Colon (tissue), 2 donors: ENCODE results near the gene FBXO7.

Source experiments
- FAIRE-seq: peaks from 2 replicates; lab custom pipeline; 2012; peaks lifted over from hg19 to GRCh38; lab: Jason Lieb, UNC
- donor health status: control.
- donor health status: control.

FBXO7 gene

GRCh38 chr22:32490279-32490678 lies 15.7 kb downstream of the FBXO7 start:
- no peak for FAIRE-seq

GRCh38 chr22:32492111-32492510 lies 17.5 kb downstream of the FBXO7 start:
- no peak for FAIRE-seq

GRCh38 chr22:32493551-32493950 lies 18.9 kb downstream of the FBXO7 start:
- no peak for FAIRE-seq

GRCh38 chr22:32494971-32495370 lies 20.4 kb downstream of the FBXO7 start:
- FAIRE-seq, result no peak

GRCh38 chr22:32499666-32500065 lies 25.1 kb downstream of the FBXO7 start:
- no peak for FAIRE-seq

GRCh38 chr22:32501836-32502752 lies 27.5 kb downstream of the FBXO7 start:
- no peak for FAIRE-seq

GRCh38 chr22:32509045-32509444 lies 34.4 kb downstream of the FBXO7 start:
- FAIRE-seq, result no peak

GRCh38 chr22:32511274-32511673 lies 36.7 kb downstream of the FBXO7 start:
- FAIRE-seq, result no peak

GRCh38 chr22:32511776-32512175 lies 37.2 kb downstream of the FBXO7 start:
- no peak for FAIRE-seq

GRCh38 chr22:32512267-32512982 lies 37.8 kb downstream of the FBXO7 start:
- no peak for FAIRE-seq

GRCh38 chr22:32515084-32515483 lies 40.5 kb downstream of the FBXO7 start:
- FAIRE-seq, result no peak

- FAIRE-seq, result no peak
Observed at GRCh38 chr22:32517488-32517887, 42.9 kb downstream of the FBXO7 start.

GRCh38 chr22:32517921-32518320 lies 43.3 kb downstream of the FBXO7 start:
- FAIRE-seq, result no peak

- FAIRE-seq, result no peak
Observed at GRCh38 chr22:32518381-32518780, 43.8 kb downstream of the FBXO7 start.

GRCh38 chr22:32518848-32519247 lies 44.2 kb downstream of the FBXO7 start:
- FAIRE-seq, result no peak

- FAIRE-seq, result no peak
Observed at GRCh38 chr22:32520612-32521011, 46.0 kb downstream of the FBXO7 start.

GRCh38 chr22:32522237-32522636 lies 47.6 kb downstream of the FBXO7 start:
- no peak for FAIRE-seq

GRCh38 chr22:32527756-32528155 lies 53.1 kb downstream of the FBXO7 start:
- FAIRE-seq, result no peak

GRCh38 chr22:32528316-32528715 lies 53.7 kb downstream of the FBXO7 start:
- FAIRE-seq, result no peak

GRCh38 chr22:32528984-32529982 lies 54.7 kb downstream of the FBXO7 start:
- FAIRE-seq, result no peak

GRCh38 chr22:32531228-32531627 lies 56.6 kb downstream of the FBXO7 start:
- no peak for FAIRE-seq
